Measurements from ENCODE around the gene SEMA3E.

DNA sequence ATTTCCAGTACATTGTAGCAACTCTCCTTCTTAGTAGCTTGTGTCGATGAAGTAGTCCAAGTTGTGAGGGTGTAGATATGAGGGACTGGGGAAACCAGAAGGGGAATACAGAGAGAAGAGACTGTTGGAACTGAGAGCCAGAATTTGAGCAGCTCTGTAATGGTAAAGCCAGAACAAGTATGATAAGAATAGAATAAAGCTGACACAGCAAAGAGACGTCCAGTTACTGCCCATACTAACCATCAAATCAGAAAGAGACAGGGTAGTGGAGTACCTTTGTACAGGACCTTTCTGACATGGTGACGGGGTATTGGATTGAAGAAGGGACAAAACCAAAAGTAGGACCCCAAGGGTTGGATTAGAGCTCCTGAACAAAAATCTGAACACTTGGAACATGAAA, 206.0 kb downstream of the SEMA3E start:
- no peak for TF ChIP-seq MEIS2 (IDR thresholded peaks at IDR 0.05; ENCODE audit: partially characterized antibody)
- TF ChIP-seq CEBPB (tag; IDR thresholded peaks at IDR 0.05): no peak
- TF ChIP-seq, protein P1, sequence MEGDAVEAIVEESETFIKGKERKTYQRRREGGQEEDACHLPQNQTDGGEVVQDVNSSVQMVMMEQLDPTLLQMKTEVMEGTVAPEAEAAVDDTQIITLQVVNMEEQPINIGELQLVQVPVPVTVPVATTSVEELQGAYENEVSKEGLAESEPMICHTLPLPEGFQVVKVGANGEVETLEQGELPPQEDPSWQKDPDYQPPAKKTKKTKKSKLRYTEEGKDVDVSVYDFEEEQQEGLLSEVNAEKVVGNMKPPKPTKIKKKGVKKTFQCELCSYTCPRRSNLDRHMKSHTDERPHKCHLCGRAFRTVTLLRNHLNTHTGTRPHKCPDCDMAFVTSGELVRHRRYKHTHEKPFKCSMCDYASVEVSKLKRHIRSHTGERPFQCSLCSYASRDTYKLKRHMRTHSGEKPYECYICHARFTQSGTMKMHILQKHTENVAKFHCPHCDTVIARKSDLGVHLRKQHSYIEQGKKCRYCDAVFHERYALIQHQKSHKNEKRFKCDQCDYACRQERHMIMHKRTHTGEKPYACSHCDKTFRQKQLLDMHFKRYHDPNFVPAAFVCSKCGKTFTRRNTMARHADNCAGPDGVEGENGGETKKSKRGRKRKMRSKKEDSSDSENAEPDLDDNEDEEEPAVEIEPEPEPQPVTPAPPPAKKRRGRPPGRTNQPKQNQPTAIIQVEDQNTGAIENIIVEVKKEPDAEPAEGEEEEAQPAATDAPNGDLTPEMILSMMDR (IDR thresholded peaks at IDR 0.05 in 2 of 3, conservative IDR thresholded peaks at IDR 0.05 in 1 of 3; ENCODE audit: insufficient read depth in 2 of 3, low read depth in 1 of 3, low read length in 3 of 3): no peak
- no peak for TF ChIP-seq ZNF23 (CRISPR knock-in tag; IDR thresholded peaks at IDR 0.05)
- no peak for TF ChIP-seq KDM1A (IDR thresholded peaks at IDR 0.05)
- TF ChIP-seq EP300 (IDR thresholded peaks at IDR 0.05; ENCODE audit: low read length): no peak
- TF ChIP-seq TBP (optimal IDR thresholded peaks at IDR 0.05; ENCODE audit: low read depth, low read length): no peak
- no peak for TF ChIP-seq POLR2A (conservative IDR thresholded peaks at IDR 0.05)
- no peak for TF ChIP-seq ADNP (tag; IDR thresholded peaks at IDR 0.05)
- TF ChIP-seq ZNF668 (CRISPR knock-in tag; IDR thresholded peaks at IDR 0.05): no peak
- no peak for TF ChIP-seq IRF9 (tag; IDR thresholded peaks at IDR 0.05)
- TF ChIP-seq MYNN (IDR thresholded peaks at IDR 0.05): no peak
- no peak for TF ChIP-seq MYNN (CRISPR knock-in tag; IDR thresholded peaks at IDR 0.05)
- no peak for TF ChIP-seq ZNF217 (CRISPR knock-in tag; IDR thresholded peaks at IDR 0.05)
- no peak for TF ChIP-seq TCF7L2 (IDR thresholded peaks at IDR 0.05; ENCODE audit: low read depth, low read length)
